Mammary epithelial cell (primary cell): ENCODE data around the gene STK38.

ENCODE experiments used
- EZH2 ChIP-seq: IDR thresholded peaks from 2 replicates; pipeline ENCODE4 v1.6.1; 2012; ENCODE audit warnings: low read length, inconsistent platforms, borderline replicate concordance
- TF ChIP-seq, protein P1 (sequence below), 2 donors: IDR thresholded peaks in 1 of 2; conservative IDR thresholded peaks in 1 of 2; 2 replicates each; pipeline ENCODE4 v1.5.1; 2011 to 2012; ENCODE audit warnings: inconsistent platforms in 2 of 2, low read length in 2 of 2, mild to moderate bottlenecking in 2 of 2, control low read depth in 1 of 2, low read depth in 1 of 2; ENCODE audit not compliant: insufficient read depth in 1 of 2; ENCODE audit errors: extremely low read depth in 1 of 2

DNA sequence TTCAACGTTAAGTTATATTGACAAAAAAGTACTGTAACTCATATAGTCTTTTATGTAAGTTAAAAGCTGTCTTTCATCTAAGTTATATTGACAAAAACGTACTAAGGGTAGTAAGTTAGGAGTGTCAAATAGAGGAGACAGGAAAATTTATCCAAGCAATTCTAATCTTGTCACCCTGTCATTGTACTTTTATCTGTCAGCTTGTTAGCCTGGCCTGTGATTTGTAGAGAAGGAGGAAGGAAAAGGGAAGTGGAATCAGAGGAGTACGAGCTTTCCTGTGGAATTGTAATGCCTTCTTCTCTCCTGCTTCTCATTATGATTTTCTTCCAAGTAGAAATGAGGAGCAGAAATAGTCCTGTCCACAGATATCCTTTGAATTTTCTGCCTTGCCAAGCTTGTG lies 85.6 kb downstream of the STK38 start:
- TF ChIP-seq, protein P1, sequence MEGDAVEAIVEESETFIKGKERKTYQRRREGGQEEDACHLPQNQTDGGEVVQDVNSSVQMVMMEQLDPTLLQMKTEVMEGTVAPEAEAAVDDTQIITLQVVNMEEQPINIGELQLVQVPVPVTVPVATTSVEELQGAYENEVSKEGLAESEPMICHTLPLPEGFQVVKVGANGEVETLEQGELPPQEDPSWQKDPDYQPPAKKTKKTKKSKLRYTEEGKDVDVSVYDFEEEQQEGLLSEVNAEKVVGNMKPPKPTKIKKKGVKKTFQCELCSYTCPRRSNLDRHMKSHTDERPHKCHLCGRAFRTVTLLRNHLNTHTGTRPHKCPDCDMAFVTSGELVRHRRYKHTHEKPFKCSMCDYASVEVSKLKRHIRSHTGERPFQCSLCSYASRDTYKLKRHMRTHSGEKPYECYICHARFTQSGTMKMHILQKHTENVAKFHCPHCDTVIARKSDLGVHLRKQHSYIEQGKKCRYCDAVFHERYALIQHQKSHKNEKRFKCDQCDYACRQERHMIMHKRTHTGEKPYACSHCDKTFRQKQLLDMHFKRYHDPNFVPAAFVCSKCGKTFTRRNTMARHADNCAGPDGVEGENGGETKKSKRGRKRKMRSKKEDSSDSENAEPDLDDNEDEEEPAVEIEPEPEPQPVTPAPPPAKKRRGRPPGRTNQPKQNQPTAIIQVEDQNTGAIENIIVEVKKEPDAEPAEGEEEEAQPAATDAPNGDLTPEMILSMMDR (conservative IDR thresholded peaks at IDR 0.05 in 1 of 2, IDR thresholded peaks at IDR 0.05 in 1 of 2; ENCODE audit: extremely low read depth in 1 of 2, insufficient read depth in 1 of 2, low read depth in 1 of 2, low read length in 2 of 2) = no peak
- TF ChIP-seq EZH2 = no peak
